H1 (cell line): ENCODE measurements around the gene SSR2.

Experiments
- CTCF ChIP-seq, 3 experiments: IDR thresholded peaks; 1 replicate in 2 of 3; 2 replicates in 1 of 3; pipeline versions ENCODE4 v1.5.1 to v1.6.1; 2011; ENCODE audit warnings: low read length in 3 of 3, mild to moderate bottlenecking in 3 of 3, inconsistent platforms in 2 of 3, low read depth in 1 of 3, moderate library complexity in 1 of 3; ENCODE audit not compliant: insufficient read depth in 1 of 3; ENCODE audit errors: control extremely low read depth in 1 of 3
- POLR2A ChIP-seq, 2 experiments: IDR thresholded peaks; 1 replicate in 1 of 2; 2 replicates in 1 of 2; pipeline ENCODE4 v1.6.1; 2011; ENCODE audit warnings: low read depth in 2 of 2, low read length in 2 of 2, mild to moderate bottlenecking in 2 of 2; ENCODE audit errors: control extremely low read depth in 1 of 2

- no peak for TF ChIP-seq POLR2A (IDR thresholded peaks at IDR 0.05; ENCODE audit: control extremely low read depth in 1 of 2, low read depth in 2 of 2, low read length in 2 of 2)
- no peak for TF ChIP-seq CTCF (IDR thresholded peaks at IDR 0.05; ENCODE audit: control extremely low read depth in 1 of 3, insufficient read depth in 1 of 3, low read depth in 1 of 3, low read length in 3 of 3)
Measured at GRCh38 chr1:155962599-155963211, 58.0 kb downstream of the SSR2 start.
